GM20000 (cell line): ENCODE results near the gene DAP.

Experiments
- DNase-seq: peaks from one replicate; pipeline ENCODE4 v3.0.0; 2012; ENCODE audit warnings: low spot score
- TF ChIP-seq, protein P1 (sequence below): IDR thresholded peaks from 2 replicates; pipeline ENCODE4 v1.5.1; 2012; ENCODE audit warnings: mild to moderate bottlenecking, control low read depth; ENCODE audit errors: extremely low read depth, missing control alignments

The DAP gene

GRCh38 chr5:10702040-10702629 is 58.9 kb downstream of the DAP start:
- DNase-seq, result no peak
- TF ChIP-seq, protein P1, sequence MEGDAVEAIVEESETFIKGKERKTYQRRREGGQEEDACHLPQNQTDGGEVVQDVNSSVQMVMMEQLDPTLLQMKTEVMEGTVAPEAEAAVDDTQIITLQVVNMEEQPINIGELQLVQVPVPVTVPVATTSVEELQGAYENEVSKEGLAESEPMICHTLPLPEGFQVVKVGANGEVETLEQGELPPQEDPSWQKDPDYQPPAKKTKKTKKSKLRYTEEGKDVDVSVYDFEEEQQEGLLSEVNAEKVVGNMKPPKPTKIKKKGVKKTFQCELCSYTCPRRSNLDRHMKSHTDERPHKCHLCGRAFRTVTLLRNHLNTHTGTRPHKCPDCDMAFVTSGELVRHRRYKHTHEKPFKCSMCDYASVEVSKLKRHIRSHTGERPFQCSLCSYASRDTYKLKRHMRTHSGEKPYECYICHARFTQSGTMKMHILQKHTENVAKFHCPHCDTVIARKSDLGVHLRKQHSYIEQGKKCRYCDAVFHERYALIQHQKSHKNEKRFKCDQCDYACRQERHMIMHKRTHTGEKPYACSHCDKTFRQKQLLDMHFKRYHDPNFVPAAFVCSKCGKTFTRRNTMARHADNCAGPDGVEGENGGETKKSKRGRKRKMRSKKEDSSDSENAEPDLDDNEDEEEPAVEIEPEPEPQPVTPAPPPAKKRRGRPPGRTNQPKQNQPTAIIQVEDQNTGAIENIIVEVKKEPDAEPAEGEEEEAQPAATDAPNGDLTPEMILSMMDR, result no peak

DNA sequence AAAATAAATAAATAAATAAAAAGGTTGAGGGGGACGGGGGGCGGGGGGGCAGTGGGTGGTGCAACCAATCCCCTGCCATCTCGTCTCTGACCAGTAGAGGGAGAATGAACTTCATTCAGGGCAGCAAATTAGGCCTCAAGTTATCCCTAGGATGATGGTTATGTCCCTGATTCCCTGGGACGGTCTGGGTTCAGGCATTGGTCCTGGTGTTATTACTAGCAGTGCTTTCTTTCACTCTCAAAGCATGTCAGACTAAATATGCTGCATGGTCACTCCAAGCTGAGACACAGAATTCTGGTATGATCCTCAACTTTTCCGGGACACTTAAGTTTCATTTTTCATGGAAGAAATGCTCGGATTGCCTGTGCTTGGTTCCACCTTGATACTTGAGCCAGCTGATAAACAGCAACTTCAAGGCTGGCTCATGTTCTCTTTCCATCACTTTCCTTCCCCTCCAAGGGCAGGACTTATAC is 59.4 kb downstream of the DAP start:
- DNase-seq, result peak; percentile 39
- TF ChIP-seq, protein P1, result peak; percentile 42

GRCh38 chr5:10700516-10700915 is 60.5 kb downstream of the DAP start:
- DNase-seq, result no peak
- TF ChIP-seq, protein P1, result no peak

GRCh38 chr5:10699987-10700386 is 61.0 kb downstream of the DAP start:
- TF ChIP-seq, protein P1, result no peak
- peak; percentile 58 for DNase-seq

DNA sequence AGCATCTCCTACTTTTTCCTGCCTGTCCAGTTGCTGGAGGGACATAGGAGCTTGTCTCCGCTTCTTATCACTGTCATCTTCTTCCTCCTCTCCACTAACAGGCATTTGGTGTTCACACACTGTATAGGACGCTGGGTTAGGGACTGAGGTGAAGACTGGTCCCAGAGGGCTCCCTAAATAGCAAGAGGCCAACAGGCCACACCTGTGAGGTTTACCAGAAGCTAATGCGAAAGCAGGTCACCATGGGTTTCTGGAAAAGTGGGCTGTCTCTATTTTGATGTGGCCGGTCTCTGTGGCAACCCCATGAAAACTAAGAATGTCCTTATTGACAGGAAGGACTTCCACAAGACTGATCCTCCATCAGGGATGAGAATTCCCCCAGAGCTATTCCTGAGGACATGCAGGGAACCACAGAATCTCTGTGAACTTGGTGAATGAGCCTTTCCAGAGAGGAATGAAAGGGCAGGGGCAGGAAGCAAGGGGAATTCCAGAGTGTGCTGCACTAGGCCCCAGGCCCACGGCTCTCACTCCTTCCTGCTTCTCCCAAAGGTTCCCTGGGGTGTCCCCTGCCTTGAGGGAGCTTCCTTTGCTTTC is 61.7 kb downstream of the DAP start:
- TF ChIP-seq, protein P1, result no peak
- no peak for DNase-seq

DNA sequence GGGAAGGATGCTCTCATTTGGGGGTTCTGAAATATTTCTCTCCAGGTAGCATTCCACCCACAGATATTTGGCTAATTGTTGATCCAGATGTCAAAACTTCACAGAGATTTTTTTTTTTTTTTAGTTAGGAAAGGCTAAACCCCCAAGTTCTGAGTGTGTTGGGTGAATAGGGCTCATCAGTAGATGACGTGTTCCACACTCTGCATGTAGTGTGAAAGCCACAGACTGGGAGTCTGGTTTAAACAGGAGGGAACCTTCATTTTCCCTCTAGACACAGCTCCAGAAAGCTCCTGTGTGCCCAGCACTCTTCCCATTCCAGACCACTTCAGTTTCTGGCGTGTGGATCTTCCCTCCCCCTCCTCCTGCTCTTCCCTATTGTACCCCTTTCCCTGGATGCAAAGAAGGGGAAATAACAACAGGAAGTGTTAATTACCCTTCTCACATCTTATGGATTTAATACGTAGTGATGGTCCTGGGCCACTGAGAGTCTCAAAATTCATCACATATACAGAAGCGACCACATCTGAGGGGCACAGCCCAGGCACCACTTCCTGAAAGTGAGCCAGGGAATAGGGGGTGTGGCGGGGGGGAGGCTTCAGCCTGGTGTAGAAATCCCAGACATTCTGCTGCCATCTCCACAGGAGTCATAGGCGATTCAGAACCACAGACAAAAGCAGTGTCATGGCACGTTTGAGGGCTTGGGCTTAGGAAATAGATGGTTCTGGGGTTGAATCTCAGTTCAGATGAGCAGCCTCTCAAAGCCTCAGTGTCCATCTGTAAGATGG is 65.1 kb downstream of the DAP start:
- no peak for DNase-seq
- TF ChIP-seq, protein P1, result no peak

GRCh38 chr5:10695055-10695649 is 65.9 kb downstream of the DAP start:
- peak; percentile 63 for DNase-seq

More at GRCh38 chr5:10695055-10695649, 65.9 kb downstream of the DAP start:
- TF ChIP-seq, protein P1, result peak; percentile 83
